HG02571 (cell line): Measurements from ENCODE around the gene SYNE1.
A peak's percentile ranks its signal among the peaks of the same experiment; 100 is the strongest.

Source experiments
- ATAC-seq: cut with Tn5 transposase; IDR thresholded peaks from one replicate; pipeline ENCODE4 v1.9.1; 2021; ENCODE audit warnings: mild to moderate bottlenecking, moderate library complexity; ENCODE audit not compliant: unreplicated experiment

Gene SYNE1

GRCh38 chr6:152380993-152381898 is 255.9 kb downstream of the SYNE1 start:
- no peak for ATAC-seq

- no peak for ATAC-seq
These were observed 256.8 kb downstream of the SYNE1 start for GRCh38 chr6:152380351-152380767.

GRCh38 chr6:152379423-152379822 is 257.7 kb downstream of the SYNE1 start:
- ATAC-seq: no peak

- ATAC-seq: no peak
These were observed 259.0 kb downstream of the SYNE1 start for GRCh38 chr6:152378169-152378568.

GRCh38 chr6:152375197-152375596 is 262.0 kb downstream of the SYNE1 start:
- no peak for ATAC-seq

GRCh38 chr6:152372945-152373344 is 264.2 kb downstream of the SYNE1 start:
- ATAC-seq: no peak

- no peak for ATAC-seq
These were observed 265.4 kb downstream of the SYNE1 start for GRCh38 chr6:152371775-152372174.

- ATAC-seq: no peak
These were observed 268.2 kb downstream of the SYNE1 start for GRCh38 chr6:152368751-152369624.

- no peak for ATAC-seq
These were observed 272.3 kb downstream of the SYNE1 start for GRCh38 chr6:152364866-152365265.

GRCh38 chr6:152360034-152360433 is 277.1 kb downstream of the SYNE1 start:
- ATAC-seq: no peak

GRCh38 chr6:152356662-152357061 is 280.5 kb downstream of the SYNE1 start:
- ATAC-seq: no peak

- no peak for ATAC-seq
These were observed 281.1 kb downstream of the SYNE1 start for GRCh38 chr6:152356016-152356415.

GRCh38 chr6:152355166-152355565 is 282.0 kb downstream of the SYNE1 start:
- ATAC-seq: no peak

GRCh38 chr6:152353440-152353839 is 283.7 kb downstream of the SYNE1 start:
- ATAC-seq: no peak

- no peak for ATAC-seq
These were observed 285.4 kb downstream of the SYNE1 start for GRCh38 chr6:152351742-152352141.

GRCh38 chr6:152351110-152351509 is 286.1 kb downstream of the SYNE1 start:
- ATAC-seq: no peak

GRCh38 chr6:152348116-152348515 is 289.0 kb downstream of the SYNE1 start:
- ATAC-seq: no peak

- no peak for ATAC-seq
These were observed 293.3 kb downstream of the SYNE1 start for GRCh38 chr6:152343735-152344360.

GRCh38 chr6:152341596-152341995 is 295.6 kb downstream of the SYNE1 start:
- no peak for ATAC-seq

GRCh38 chr6:152338335-152339125 is 298.6 kb downstream of the SYNE1 start:
- ATAC-seq: peak; percentile 90
